NB4 (cell line): ENCODE measurements around the gene OR52B2.

Experiments
- POLR2A ChIP-seq: IDR thresholded peaks from 2 replicates; pipeline ENCODE4 v1.6.1; 2011; ENCODE audit warnings: mild to moderate bottlenecking; ENCODE audit not compliant: insufficient read length; ENCODE audit errors: extremely low read depth
- TF ChIP-seq, protein P1 (sequence below): IDR thresholded peaks from one replicate; pipeline ENCODE4 v1.5.1; 2012; ENCODE audit warnings: low read depth, low read length
- TF ChIP-seq, protein P2 (sequence below): IDR thresholded peaks from 2 replicates; pipeline ENCODE4 v1.6.1; 2011; ENCODE audit warnings: low read depth, low read length

DNA sequence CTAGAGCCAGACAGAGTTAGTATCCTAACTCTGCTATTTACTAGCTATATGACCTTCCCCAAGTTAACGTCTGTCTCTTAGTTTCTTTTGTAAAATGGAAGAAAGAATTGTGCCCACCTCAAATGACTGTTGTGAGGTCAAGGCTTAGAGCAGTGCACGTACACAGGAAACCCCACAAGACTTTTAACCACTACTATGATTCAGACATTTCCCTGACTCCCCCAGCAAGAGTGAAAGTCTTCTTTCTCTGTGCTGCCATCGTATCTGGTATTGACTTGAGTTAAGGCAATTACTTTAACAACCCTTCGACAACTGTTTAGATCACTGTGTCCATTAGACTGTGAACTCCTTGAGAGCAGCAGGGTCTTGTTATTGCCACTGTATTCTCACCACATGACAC, 26.3 kb upstream of the OR52B2 start:
- TF ChIP-seq, protein P1, sequence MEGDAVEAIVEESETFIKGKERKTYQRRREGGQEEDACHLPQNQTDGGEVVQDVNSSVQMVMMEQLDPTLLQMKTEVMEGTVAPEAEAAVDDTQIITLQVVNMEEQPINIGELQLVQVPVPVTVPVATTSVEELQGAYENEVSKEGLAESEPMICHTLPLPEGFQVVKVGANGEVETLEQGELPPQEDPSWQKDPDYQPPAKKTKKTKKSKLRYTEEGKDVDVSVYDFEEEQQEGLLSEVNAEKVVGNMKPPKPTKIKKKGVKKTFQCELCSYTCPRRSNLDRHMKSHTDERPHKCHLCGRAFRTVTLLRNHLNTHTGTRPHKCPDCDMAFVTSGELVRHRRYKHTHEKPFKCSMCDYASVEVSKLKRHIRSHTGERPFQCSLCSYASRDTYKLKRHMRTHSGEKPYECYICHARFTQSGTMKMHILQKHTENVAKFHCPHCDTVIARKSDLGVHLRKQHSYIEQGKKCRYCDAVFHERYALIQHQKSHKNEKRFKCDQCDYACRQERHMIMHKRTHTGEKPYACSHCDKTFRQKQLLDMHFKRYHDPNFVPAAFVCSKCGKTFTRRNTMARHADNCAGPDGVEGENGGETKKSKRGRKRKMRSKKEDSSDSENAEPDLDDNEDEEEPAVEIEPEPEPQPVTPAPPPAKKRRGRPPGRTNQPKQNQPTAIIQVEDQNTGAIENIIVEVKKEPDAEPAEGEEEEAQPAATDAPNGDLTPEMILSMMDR: no peak
- TF ChIP-seq, protein P2, sequence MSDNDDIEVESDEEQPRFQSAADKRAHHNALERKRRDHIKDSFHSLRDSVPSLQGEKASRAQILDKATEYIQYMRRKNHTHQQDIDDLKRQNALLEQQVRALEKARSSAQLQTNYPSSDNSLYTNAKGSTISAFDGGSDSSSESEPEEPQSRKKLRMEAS: no peak
- TF ChIP-seq POLR2A: no peak
